Spleen (tissue), 7 donors: ENCODE data around the gene PLEKHH1.

Source experiments
- CTCF ChIP-seq, 11 experiments: fragments of 200-600 bp in 7 of 11; fragments of 450-650 bp in 4 of 11; sonication (generic) in 4 of 11; IDR thresholded peaks in 8 of 11; conservative IDR thresholded peaks in 3 of 11; 1 replicate in 7 of 11; 2 replicates in 4 of 11; pipeline versions ENCODE4 v1.4.0 to v1.8.0; 2016 to 2021; ENCODE audit warnings: antibody characterized with exemption in 11 of 11, inconsistent platforms in 4 of 11, mild to moderate bottlenecking in 1 of 11
- POLR2A ChIP-seq, 3 donors: fragments of 450-650 bp; IDR thresholded peaks; one replicate each; pipeline ENCODE4 v1.5.1; 2017; ENCODE audit warnings: antibody characterized with exemption in 3 of 3, mild to moderate bottlenecking in 1 of 3
- donor health status: DM: no; HTN: no; CAD: no; lungs with moderate emphysema.
- donor health status: DM: no; HTN: no; CAD: no.
- donor health status: DM: no; HTN: no; CAD: no.

GRCh38 chr14:67584978-67585377 lies 51.9 kb downstream of the PLEKHH1 start:
- TF ChIP-seq CTCF (IDR thresholded peaks at IDR 0.05 in 8 of 11, conservative IDR thresholded peaks at IDR 0.05 in 3 of 11) (no peak), POLR2A (IDR thresholded peaks at IDR 0.05) (no peak)
